Rectal smooth muscle tissue (tissue), 1 donor: Measurements from ENCODE around the gene SPATA32.

Experiments used
- H3K27ac ChIP-seq: one replicate; pipeline ENCODE4 v1.7.0; 2013; ENCODE audit warnings: low read depth, low read length, inconsistent platforms
- H3K27me3 ChIP-seq: one replicate; pipeline ENCODE4 v1.7.0; 2013; ENCODE audit warnings: low read length; ENCODE audit not compliant: control insufficient read depth, insufficient read depth
- H3K36me3 ChIP-seq: one replicate; pipeline ENCODE4 v1.7.0; 2013; ENCODE audit warnings: low read length; ENCODE audit not compliant: control insufficient read depth, insufficient read depth
- H3K4me1 ChIP-seq: one replicate; pipeline ENCODE4 v1.7.0; 2013; ENCODE audit warnings: low read length; ENCODE audit not compliant: control insufficient read depth, insufficient read depth
- H3K4me3 ChIP-seq: one replicate; pipeline ENCODE4 v1.7.0; 2013; ENCODE audit warnings: low read length
- H3K9ac ChIP-seq: one replicate; pipeline ENCODE4 v1.7.0; 2013; ENCODE audit warnings: low read length

SPATA32 gene

GRCh38 chr17:45261577-45262515 is at the start of gene SPATA32:
SPATA32 (minus strand) TSS chr17:45262094; CDS start chr17:45262016, 78 bp downstream.
- H3K36me3 ChIP-seq: peaks cover 23% of the 10 kb centered on the region
- peaks cover 6% of the 10 kb centered on the region for H3K4me1 ChIP-seq
- peak within 1 kb of the TSS; percentile 63 for H3K4me3 ChIP-seq
- H3K27me3 ChIP-seq: no peaks in the 10 kb centered on the region
- H3K9ac ChIP-seq: peak within 1 kb of the TSS; percentile 54
- H3K27ac ChIP-seq: no peak within 1 kb of the TSS

DNA sequence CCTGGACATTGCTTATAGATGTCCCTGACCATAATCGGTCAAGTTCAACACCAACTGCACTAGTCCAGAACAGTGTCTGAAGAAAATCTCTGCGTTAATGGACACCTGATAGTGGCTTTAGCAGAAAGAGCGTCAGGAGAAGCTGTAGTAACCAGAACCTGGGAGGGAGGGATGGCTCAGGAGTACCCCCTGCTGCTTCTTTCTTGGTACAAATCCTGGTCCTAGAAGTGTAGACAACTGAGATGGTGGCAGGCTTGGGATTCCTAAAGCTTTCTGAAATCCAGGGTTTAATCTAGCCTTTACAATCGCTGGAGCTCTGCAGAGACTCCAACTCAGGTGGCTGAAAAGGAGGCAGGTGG is 49.5 kb upstream of the SPATA32 start:
- Histone ChIP-seq H3K36me3 (peaks cover 2% of the 10 kb centered on the region), H3K4me3 (peak overlapping the region; percentile 51), H3K27ac (peak overlapping the region; percentile 96), H3K4me1 (peaks cover 67% of the 10 kb centered on the region), H3K9ac (peak overlapping the region; percentile 33), H3K27me3 (no peaks in the 10 kb centered on the region)

DNA sequence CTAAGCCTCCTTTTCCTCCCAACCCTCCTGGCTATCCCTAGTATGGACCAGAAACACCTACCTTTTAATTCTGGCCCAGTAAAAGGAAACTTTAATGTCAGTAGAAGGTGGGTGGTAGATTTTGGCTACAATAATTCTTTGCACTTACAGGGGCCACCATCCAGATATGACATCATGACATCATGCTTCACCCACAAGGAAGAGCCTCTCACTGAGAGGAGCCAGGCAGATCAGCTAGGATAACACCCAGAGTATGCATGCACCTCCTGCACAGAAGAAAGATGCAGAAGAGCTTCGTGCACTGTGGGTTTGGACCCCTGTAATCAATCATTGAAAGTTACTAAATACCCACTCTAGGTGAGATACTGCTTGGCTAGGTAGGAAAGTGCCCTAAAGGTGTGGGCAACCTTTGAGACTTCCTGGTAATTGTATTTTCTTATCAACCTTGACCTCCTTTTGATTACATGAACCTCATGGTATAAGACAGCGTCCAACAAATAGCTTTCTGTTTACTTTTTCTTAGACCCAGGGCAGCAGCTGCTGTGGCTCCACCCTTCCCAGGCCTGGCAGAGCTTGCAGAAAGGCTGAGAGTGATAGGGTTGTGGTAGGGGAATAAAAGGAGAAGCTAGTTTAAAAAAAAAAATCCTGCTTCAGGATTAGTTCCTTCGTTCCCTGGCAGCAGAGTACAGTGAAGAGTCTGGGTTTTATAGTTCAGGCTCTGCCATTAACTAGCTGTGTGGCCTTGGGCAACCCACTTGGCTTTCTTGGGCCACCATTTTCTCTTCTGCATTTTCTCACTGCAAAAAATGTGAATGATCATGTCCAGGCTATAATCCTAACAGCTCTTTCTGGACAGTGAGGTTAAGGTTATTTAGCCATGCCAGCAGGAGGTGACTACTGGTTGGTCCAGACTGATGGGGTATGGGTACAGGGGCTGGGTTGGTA is 48.8 kb upstream of the SPATA32 start:
- Histone ChIP-seq H3K4me1 (peaks cover 70% of the 10 kb centered on the region), H3K36me3 (peaks cover 2% of the 10 kb centered on the region), H3K4me3 (peak overlapping the region; percentile 51), H3K27me3 (no peaks in the 10 kb centered on the region), H3K9ac (no peak overlapping the region), H3K27ac (peak overlapping the region; percentile 96)

GRCh38 chr17:45309400-45309799 is 47.5 kb upstream of the SPATA32 start:
- H3K4me1 ChIP-seq: peaks cover 66% of the 10 kb centered on the region
- peak overlapping the region; percentile 0 for H3K4me3 ChIP-seq
- H3K27ac ChIP-seq: peak overlapping the region; percentile 58
- H3K9ac ChIP-seq: no peak overlapping the region
- peaks cover 2% of the 10 kb centered on the region for H3K36me3 ChIP-seq
- no peaks in the 10 kb centered on the region for H3K27me3 ChIP-seq

GRCh38 chr17:45308840-45309239 is 46.9 kb upstream of the SPATA32 start:
- Histone ChIP-seq H3K4me1 (peaks cover 60% of the 10 kb centered on the region), H3K4me3 (peak overlapping the region; percentile 0), H3K36me3 (peaks cover 2% of the 10 kb centered on the region), H3K27ac (peak overlapping the region; percentile 58), H3K9ac (no peak overlapping the region), H3K27me3 (no peaks in the 10 kb centered on the region)

DNA sequence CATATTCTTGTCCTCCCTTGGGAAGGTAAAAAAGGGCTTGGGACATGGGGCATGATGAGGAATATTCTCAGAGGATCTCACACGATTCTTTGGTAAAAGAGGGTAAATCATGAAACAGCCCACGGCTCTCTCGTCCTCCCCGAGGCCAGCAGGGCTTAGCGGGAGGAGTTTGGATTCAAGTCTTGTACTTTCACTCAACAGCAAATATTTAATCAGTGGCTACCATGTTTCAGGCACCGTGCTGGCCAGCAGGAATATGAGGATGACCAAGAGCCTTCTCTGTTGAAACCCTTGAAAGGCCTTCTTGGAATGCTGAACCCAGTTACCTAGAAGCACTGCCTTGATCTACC is 46.1 kb upstream of the SPATA32 start:
- H3K36me3 ChIP-seq: peaks cover 2% of the 10 kb centered on the region
- H3K4me3 ChIP-seq: peak overlapping the region; percentile 23
- no peaks in the 10 kb centered on the region for H3K27me3 ChIP-seq
- peaks cover 55% of the 10 kb centered on the region for H3K4me1 ChIP-seq
- no peak overlapping the region for H3K9ac ChIP-seq
- H3K27ac ChIP-seq: peak overlapping the region; percentile 89

DNA sequence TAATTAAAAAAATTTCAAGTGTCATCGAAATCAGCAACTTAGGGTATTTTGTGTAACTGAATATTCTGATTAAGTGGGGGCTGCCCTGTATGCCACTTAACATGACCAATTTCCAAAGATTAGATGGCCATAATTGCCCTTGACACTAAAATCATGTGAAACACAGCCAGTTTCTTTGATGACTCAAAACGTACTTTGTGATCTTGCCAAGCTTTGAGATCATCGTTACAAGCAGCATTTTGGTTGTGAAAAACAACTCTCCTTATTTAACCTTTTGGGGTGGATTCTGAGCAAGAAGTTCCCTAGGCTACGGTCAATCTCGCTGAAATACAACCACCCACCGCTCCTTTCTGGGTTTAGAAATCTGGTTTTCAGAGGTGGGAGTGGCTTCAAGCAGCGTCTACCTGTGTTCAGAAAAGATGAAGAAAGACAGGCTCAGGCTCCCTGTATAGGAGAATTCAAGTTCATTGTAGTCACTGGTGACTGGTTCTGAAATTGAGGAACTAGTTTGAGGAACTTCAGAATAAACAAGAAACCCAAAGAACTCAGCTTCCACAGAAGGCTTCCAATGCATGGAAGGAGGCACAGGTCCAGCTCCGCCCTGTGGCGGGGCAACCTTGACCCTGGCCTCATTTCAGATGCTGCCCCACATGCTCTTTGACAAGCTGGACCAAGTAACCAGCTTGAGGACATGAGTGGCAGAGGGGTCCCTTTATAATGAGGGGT is 45.6 kb upstream of the SPATA32 start:
- Histone ChIP-seq H3K27me3 (no peaks in the 10 kb centered on the region), H3K36me3 (peaks cover 2% of the 10 kb centered on the region), H3K4me3 (peak overlapping the region; percentile 23), H3K9ac (no peak overlapping the region), H3K27ac (peak overlapping the region; percentile 89), H3K4me1 (peaks cover 51% of the 10 kb centered on the region)

DNA sequence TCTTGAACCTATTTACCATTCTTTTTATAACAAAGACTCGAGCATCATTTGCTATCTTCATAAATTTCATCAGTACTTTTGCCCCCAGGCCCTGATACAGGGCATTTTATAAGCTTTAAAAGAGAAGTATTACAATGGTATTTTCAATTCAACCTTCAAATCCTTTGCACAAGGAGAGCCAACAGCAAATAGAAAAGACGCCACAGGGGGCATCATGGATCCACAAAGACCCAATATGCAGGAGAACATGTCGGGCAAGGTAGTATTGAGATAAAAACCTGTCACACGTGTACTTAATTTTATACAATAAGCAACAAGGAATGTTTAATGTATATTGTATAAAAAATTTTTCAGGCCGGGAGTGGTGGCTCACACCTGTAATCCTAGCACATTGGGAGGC is 44.7 kb upstream of the SPATA32 start:
- Histone ChIP-seq H3K36me3 (peaks cover 2% of the 10 kb centered on the region), H3K27ac (peak overlapping the region; percentile 89), H3K27me3 (no peaks in the 10 kb centered on the region), H3K4me1 (peaks cover 44% of the 10 kb centered on the region), H3K4me3 (no peak overlapping the region), H3K9ac (no peak overlapping the region)

- Histone ChIP-seq H3K27ac (peak overlapping the region; percentile 89), H3K27me3 (no peaks in the 10 kb centered on the region), H3K4me3 (no peak overlapping the region), H3K4me1 (peaks cover 39% of the 10 kb centered on the region), H3K36me3 (peaks cover under 1% of the 10 kb centered on the region), H3K9ac (no peak overlapping the region)
Observed at GRCh38 chr17:45306094-45306493, 44.2 kb upstream of the SPATA32 start.

- H3K9ac ChIP-seq: no peak overlapping the region
- no peaks in the 10 kb centered on the region for H3K36me3 ChIP-seq
- H3K27ac ChIP-seq: peak overlapping the region; percentile 89
- no peak overlapping the region for H3K4me3 ChIP-seq
- H3K27me3 ChIP-seq: no peaks in the 10 kb centered on the region
- H3K4me1 ChIP-seq: peaks cover 34% of the 10 kb centered on the region
Observed at GRCh38 chr17:45305530-45306087, 43.7 kb upstream of the SPATA32 start.

GRCh38 chr17:45302649-45303173 is 40.8 kb upstream of the SPATA32 start:
- Histone ChIP-seq H3K27me3 (no peaks in the 10 kb centered on the region), H3K27ac (peak overlapping the region; percentile 75), H3K36me3 (no peaks in the 10 kb centered on the region), H3K9ac (no peak overlapping the region), H3K4me1 (peaks cover 34% of the 10 kb centered on the region), H3K4me3 (peak overlapping the region; percentile 37)
